Upper lobe of right lung (tissue), 1 donor: ENCODE data around the gene DDX27. TPM values are rescaled to one million over a fixed set of nuclear protein-coding genes. Genes with fewer than 3 reads are reported as not detected.

Source experiments
- ATAC-seq: fragments of 200-7000 bp; cut with Tn5 transposase; one replicate; pipeline ENCODE4 v1.9.1; 2020; ENCODE audit warnings: mild to moderate bottlenecking, moderate library complexity
- DNase-seq: peaks from one replicate; pipeline ENCODE4 v3.0.0-alpha.2; 2020
- H3K27ac ChIP-seq: fragments of 200-600 bp; one replicate; pipeline ENCODE4 v1.8.0; 2022
- H3K27me3 ChIP-seq: fragments of 200-600 bp; one replicate; pipeline ENCODE4 v1.8.0; 2022; ENCODE audit warnings: mild to moderate bottlenecking
- H3K36me3 ChIP-seq: fragments of 200-600 bp; one replicate; pipeline ENCODE4 v1.8.0; 2022
- H3K4me1 ChIP-seq: fragments of 200-600 bp; one replicate; pipeline ENCODE4 v1.8.0; 2022
- H3K4me3 ChIP-seq: fragments of 200-600 bp; one replicate; pipeline ENCODE4 v1.8.0; 2022; ENCODE audit warnings: mild to moderate bottlenecking
- H3K9me3 ChIP-seq: fragments of 200-600 bp; one replicate; pipeline ENCODE4 v1.8.0; 2022
- CTCF ChIP-seq: fragments of 200-600 bp; IDR thresholded peaks from one replicate; pipeline ENCODE4 v1.8.0; 2022; ENCODE audit warnings: antibody characterized with exemption
- intact Hi-C: fragments of 100-400 bp; cut with DNase I; formaldehyde crosslinking; loops from one replicate; pipeline ENCODE4 v1.11.0; 2022
- long read RNA-seq: library from polyadenylated mRNA; unstranded; transcript quantifications from one replicate; pipeline ENCODE4 v2.0.0, GENCODE V29; 2021
- total RNA-seq: library from RNA; stranded (reverse); fragmentation: NEBNext Ultra II Directional; extraction: Animal tissue kit (Norgen Biotek cat#: 25700); gene quantifications from one replicate; pipeline ENCODE4 v1.2.1, GENCODE V29; 2021
- donor health status: DM: no; HTN: yes; CAD: no; lungs with severe emphysema.

DDX27 gene
- 25.9 TPM for total RNA-seq
- long read RNA-seq, full-length matches to known transcripts = 79 of 109 reads
- long read RNA-seq, partial matches to known transcripts = 13 of 109 reads
- long read RNA-seq, other reads (novel, unspliced or antisense) = 17 of 109 reads

GRCh38 chr20:49219091-49219923 is at the start of gene DDX27:
DDX27 (plus strand) TSS chr20:49219416; CDS start chr20:49219449, 33 bp downstream.
- H3K4me3 ChIP-seq = peak within 1 kb of the TSS; percentile 85
- no peaks in the 10 kb centered on the region for H3K27me3 ChIP-seq
- peak; percentile 96 for ATAC-seq
- H3K36me3 ChIP-seq = peaks cover 31% of the 10 kb centered on the region
- peaks cover 20% of the 10 kb centered on the region for H3K4me1 ChIP-seq
- no peak for TF ChIP-seq CTCF
- peak within 1 kb of the TSS; percentile 89 for H3K27ac ChIP-seq
- no peaks in the 10 kb centered on the region for H3K9me3 ChIP-seq
- intact Hi-C loops = loop anchor here (2.0 kb wide), 1 partner anchor 87 kb away; no protein-coding TSS in a partner anchor
- DNase-seq = peak; percentile 97

- H3K4me3 ChIP-seq = no peak overlapping the region
- H3K4me1 ChIP-seq = peaks cover 21% of the 10 kb centered on the region
- ATAC-seq (no peak), DNase-seq (no peak)
- H3K36me3 ChIP-seq = peaks cover 13% of the 10 kb centered on the region
- H3K27me3 ChIP-seq = no peaks in the 10 kb centered on the region
- TF ChIP-seq CTCF = no peak
- intact Hi-C loops = no loop called here
- no peaks in the 10 kb centered on the region for H3K9me3 ChIP-seq
- no peak overlapping the region for H3K27ac ChIP-seq
Measured at GRCh38 chr20:49169547-49169946, 49.7 kb upstream of the DDX27 start.

GRCh38 chr20:49170714-49171113 is 48.5 kb upstream of the DDX27 start:
- intact Hi-C loops = no loop called here
- no peak for TF ChIP-seq CTCF
- Histone ChIP-seq H3K9me3 (no peaks in the 10 kb centered on the region), H3K27me3 (no peaks in the 10 kb centered on the region), H3K4me1 (peaks cover 21% of the 10 kb centered on the region), H3K27ac (no peak overlapping the region), H3K4me3 (no peak overlapping the region), H3K36me3 (peaks cover 2% of the 10 kb centered on the region)
- DNase-seq (no peak), ATAC-seq (no peak)

- no peaks in the 10 kb centered on the region for H3K9me3 ChIP-seq
- peaks cover 19% of the 10 kb centered on the region for H3K4me1 ChIP-seq
- no peak overlapping the region for H3K4me3 ChIP-seq
- intact Hi-C loops = no loop called here
- no peak for DNase-seq
- no peaks in the 10 kb centered on the region for H3K36me3 ChIP-seq
- no peak for TF ChIP-seq CTCF
- ATAC-seq = no peak
- H3K27ac ChIP-seq = no peak overlapping the region
- no peaks in the 10 kb centered on the region for H3K27me3 ChIP-seq
Measured at GRCh38 chr20:49171909-49172308, 47.3 kb upstream of the DDX27 start.

- Histone ChIP-seq H3K27me3 (no peaks in the 10 kb centered on the region), H3K36me3 (no peaks in the 10 kb centered on the region), H3K9me3 (no peaks in the 10 kb centered on the region), H3K4me3 (no peak overlapping the region), H3K27ac (no peak overlapping the region), H3K4me1 (peaks cover 14% of the 10 kb centered on the region)
- no peak for TF ChIP-seq CTCF
- intact Hi-C loops = no loop called here
- no peak for DNase-seq
- ATAC-seq = no peak
Measured at GRCh38 chr20:49172413-49172812, 46.8 kb upstream of the DDX27 start.
